Measurements from ENCODE around the gene REPS2. TPM values are rescaled to one million over a fixed set of nuclear protein-coding genes. Genes with fewer than 3 reads are reported as not detected.

REPS2 gene
- total RNA-seq, 1 donor from 2014 or later: 4.1 TPM

GRCh38 chrX:16931371-16931770 lies 15.1 kb upstream of the REPS2 start:
- H3K27ac ChIP-seq: no peak overlapping the region
- peak; percentile 15 for DNase-seq (ENCODE audit: low spot score)
- no peak overlapping the region for H2AFZ ChIP-seq (replicated peaks)
- peaks cover 7% of the 10 kb centered on the region for H3K4me1 ChIP-seq
- H3K9me3 ChIP-seq (ENCODE audit: low read depth): no peaks in the 10 kb centered on the region
- Mint-ChIP-seq H3K36me3 (no peaks in the 10 kb centered on the region), H3K27me3 (ENCODE audit: insufficient read depth, low read depth) (no peaks in the 10 kb centered on the region), H3K9me3 (no peaks in the 10 kb centered on the region), H3K27ac (no peak overlapping the region), H3K4me3 (no peak overlapping the region), H3K4me1 (peaks cover 19% of the 10 kb centered on the region)
- H3K79me2 ChIP-seq (ENCODE audit: low read depth): no peaks in the 10 kb centered on the region
- H3K4me3 ChIP-seq: no peak overlapping the region
- H3K4me2 ChIP-seq: no peak overlapping the region
- no peak for TF ChIP-seq EZH2phosphoT487 (IDR thresholded peaks at IDR 0.05)
- TF ChIP-seq EZH2 (IDR thresholded peaks at IDR 0.05): no peak
- H3K36me3 ChIP-seq: no peaks in the 10 kb centered on the region
- H3F3A ChIP-seq (ENCODE audit: low read depth): no peaks in the 10 kb centered on the region
- H4K20me1 ChIP-seq (ENCODE audit: low read depth): no peaks in the 10 kb centered on the region
- no peaks in the 10 kb centered on the region for H3K27me3 ChIP-seq
- H3K9ac ChIP-seq: no peak overlapping the region

DNA sequence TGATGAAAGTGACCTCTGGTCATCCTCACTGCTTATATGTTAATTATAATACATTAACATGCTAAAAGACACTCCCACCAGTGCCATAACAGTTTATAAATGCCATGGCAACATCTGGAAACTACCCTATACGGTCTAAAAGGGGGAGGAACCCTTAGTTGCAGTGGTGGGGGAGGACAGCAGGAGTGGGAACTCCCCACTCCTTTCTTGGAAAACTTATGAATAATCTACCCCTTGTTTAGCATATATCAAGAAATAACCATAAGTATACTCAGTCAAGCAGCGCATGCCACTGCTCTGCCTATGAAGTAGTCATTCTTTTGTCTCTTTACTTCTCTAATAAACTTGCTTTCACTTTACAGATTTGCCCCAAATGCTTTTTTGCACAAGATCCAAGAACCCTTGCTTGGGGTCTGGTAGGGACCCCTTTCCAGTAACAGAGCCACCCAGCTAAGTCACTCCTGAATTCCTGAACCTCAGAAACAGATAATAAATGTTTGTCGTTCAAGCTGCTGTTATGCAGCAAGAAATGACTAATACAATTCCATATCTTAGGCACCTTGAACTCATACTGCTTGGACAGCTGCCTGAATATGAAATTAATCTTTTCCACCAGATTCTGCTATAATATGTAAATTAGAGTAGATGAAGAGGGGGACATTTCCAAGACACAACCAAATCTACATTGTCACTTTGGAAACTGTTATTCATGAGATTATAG lies 14.4 kb upstream of the REPS2 start:
- Histone ChIP-seq H3K79me2 (ENCODE audit: low read depth) (no peaks in the 10 kb centered on the region), H3K9me3 (ENCODE audit: low read depth) (no peaks in the 10 kb centered on the region), H3F3A (ENCODE audit: low read depth) (no peaks in the 10 kb centered on the region), H3K9ac (no peak overlapping the region), H3K4me2 (no peak overlapping the region), H3K4me3 (no peak overlapping the region), H4K20me1 (ENCODE audit: low read depth) (no peaks in the 10 kb centered on the region), H3K4me1 (peaks cover 7% of the 10 kb centered on the region), H3K27me3 (no peaks in the 10 kb centered on the region), H3K27ac (no peak overlapping the region), H3K36me3 (no peaks in the 10 kb centered on the region), H2AFZ (replicated peaks) (no peak overlapping the region)
- Mint-ChIP-seq H3K4me3 (no peak overlapping the region), H3K4me1 (peaks cover 19% of the 10 kb centered on the region), H3K36me3 (no peaks in the 10 kb centered on the region), H3K27me3 (ENCODE audit: insufficient read depth, low read depth) (no peaks in the 10 kb centered on the region), H3K9me3 (no peaks in the 10 kb centered on the region), H3K27ac (no peak overlapping the region)
- no peak for TF ChIP-seq EZH2 (IDR thresholded peaks at IDR 0.05)
- TF ChIP-seq EZH2phosphoT487 (IDR thresholded peaks at IDR 0.05): no peak
- TF ChIP-seq, protein P1, sequence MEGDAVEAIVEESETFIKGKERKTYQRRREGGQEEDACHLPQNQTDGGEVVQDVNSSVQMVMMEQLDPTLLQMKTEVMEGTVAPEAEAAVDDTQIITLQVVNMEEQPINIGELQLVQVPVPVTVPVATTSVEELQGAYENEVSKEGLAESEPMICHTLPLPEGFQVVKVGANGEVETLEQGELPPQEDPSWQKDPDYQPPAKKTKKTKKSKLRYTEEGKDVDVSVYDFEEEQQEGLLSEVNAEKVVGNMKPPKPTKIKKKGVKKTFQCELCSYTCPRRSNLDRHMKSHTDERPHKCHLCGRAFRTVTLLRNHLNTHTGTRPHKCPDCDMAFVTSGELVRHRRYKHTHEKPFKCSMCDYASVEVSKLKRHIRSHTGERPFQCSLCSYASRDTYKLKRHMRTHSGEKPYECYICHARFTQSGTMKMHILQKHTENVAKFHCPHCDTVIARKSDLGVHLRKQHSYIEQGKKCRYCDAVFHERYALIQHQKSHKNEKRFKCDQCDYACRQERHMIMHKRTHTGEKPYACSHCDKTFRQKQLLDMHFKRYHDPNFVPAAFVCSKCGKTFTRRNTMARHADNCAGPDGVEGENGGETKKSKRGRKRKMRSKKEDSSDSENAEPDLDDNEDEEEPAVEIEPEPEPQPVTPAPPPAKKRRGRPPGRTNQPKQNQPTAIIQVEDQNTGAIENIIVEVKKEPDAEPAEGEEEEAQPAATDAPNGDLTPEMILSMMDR (IDR thresholded peaks at IDR 0.05): no peak
- DNase-seq (ENCODE audit: low spot score): no peak

DNA sequence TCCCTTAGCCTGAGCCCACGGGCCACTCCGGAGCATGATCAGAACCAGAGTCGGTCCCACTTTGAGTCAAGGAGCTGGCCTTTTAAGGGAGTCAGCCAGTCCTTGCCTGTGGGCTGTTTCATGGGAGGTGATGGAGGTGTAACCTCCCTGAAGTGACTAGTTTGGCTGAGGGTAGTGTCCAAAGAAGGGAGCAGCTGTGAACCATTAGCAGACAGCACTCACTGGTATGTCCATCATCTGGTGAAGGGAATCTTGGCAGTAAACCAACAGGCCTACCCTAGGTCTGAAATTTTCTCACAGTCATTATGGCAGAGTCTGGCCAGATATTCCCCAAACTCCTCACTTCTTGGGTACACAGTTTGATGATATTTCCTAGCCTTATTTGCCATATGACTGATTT lies 12.3 kb upstream of the REPS2 start:
- H3F3A ChIP-seq (ENCODE audit: low read depth): no peaks in the 10 kb centered on the region
- no peaks in the 10 kb centered on the region for H3K36me3 Mint-ChIP-seq
- H3K9me3 ChIP-seq (ENCODE audit: low read depth): no peaks in the 10 kb centered on the region
- no peaks in the 10 kb centered on the region for H3K79me2 ChIP-seq (ENCODE audit: low read depth)
- H3K9me3 Mint-ChIP-seq: peaks cover 6% of the 10 kb centered on the region
- H3K9ac ChIP-seq: no peak overlapping the region
- no peak overlapping the region for H3K27ac ChIP-seq
- H3K4me1 ChIP-seq: peaks cover 7% of the 10 kb centered on the region
- peaks cover 19% of the 10 kb centered on the region for H3K4me1 Mint-ChIP-seq
- H3K4me3 ChIP-seq: no peak overlapping the region
- H3K27ac Mint-ChIP-seq: no peak overlapping the region
- H3K4me2 ChIP-seq: no peak overlapping the region
- no peak overlapping the region for H2AFZ ChIP-seq (replicated peaks)
- H4K20me1 ChIP-seq (ENCODE audit: low read depth): no peaks in the 10 kb centered on the region
- no peaks in the 10 kb centered on the region for H3K36me3 ChIP-seq
- TF ChIP-seq EZH2phosphoT487 (IDR thresholded peaks at IDR 0.05) (no peak), EZH2 (IDR thresholded peaks at IDR 0.05) (no peak)
- TF ChIP-seq, protein P1 (IDR thresholded peaks at IDR 0.05): no peak
- no peaks in the 10 kb centered on the region for H3K27me3 Mint-ChIP-seq (ENCODE audit: insufficient read depth, low read depth)
- H3K27me3 ChIP-seq: no peaks in the 10 kb centered on the region
- H3K4me3 Mint-ChIP-seq: no peak overlapping the region
- DNase-seq (ENCODE audit: low spot score): no peak

DNA sequence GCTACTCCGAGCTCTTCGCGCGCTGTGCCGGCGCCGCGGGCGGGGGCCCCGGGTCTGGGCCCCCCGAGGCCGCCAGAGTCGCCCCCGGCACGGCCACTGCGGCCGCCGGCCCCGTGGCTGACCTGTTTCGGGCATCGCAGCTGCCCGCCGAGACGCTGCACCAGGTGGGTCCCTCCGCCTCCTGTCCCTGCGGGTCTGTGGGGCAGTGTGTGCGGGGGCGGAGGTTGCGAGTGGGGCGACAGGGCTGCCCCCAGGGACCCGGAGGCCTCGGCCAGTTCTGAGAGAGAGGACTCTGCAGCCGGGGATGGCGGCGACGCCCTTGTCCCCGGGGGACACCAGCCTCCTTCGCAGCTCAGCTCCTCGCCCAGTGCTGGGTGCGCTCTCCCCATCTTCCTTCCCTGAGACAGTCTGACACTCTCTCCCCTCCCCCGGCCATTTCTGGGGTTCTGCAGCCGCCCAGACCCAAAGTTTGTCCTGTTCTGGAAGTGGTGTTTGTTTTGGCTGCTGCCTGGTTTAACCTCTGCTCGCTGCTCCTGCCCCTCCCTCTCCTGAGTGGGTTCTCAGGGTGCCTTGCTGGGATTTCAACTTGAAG lies 609 bp downstream of the REPS2 start:
- Mint-ChIP-seq H3K36me3 (no peaks in the 10 kb centered on the region), H3K4me3 (peak overlapping the region; percentile 95), H3K27me3 (ENCODE audit: insufficient read depth, low read depth) (peaks cover 29% of the 10 kb centered on the region), H3K27ac (peak overlapping the region; percentile 89), H3K9me3 (peaks cover 12% of the 10 kb centered on the region), H3K4me1 (peaks cover 3% of the 10 kb centered on the region)
- peak; percentile 21 for DNase-seq (ENCODE audit: low spot score)
- Histone ChIP-seq H3K4me3 (peak overlapping the region; percentile 89), H3K4me2 (peak overlapping the region; percentile 97), H3K27me3 (peaks cover 40% of the 10 kb centered on the region), H3K9ac (no peak overlapping the region), H3K27ac (no peak overlapping the region), H2AFZ (replicated peaks) (peak overlapping the region; percentile 100), H3K9me3 (ENCODE audit: low read depth) (no peaks in the 10 kb centered on the region), H3K79me2 (ENCODE audit: low read depth) (no peaks in the 10 kb centered on the region), H3K36me3 (no peaks in the 10 kb centered on the region), H3K4me1 (no peaks in the 10 kb centered on the region), H3F3A (ENCODE audit: low read depth) (peaks cover 7% of the 10 kb centered on the region), H4K20me1 (ENCODE audit: low read depth) (peaks cover 3% of the 10 kb centered on the region)
- TF ChIP-seq EZH2 (IDR thresholded peaks at IDR 0.05): peak; percentile 60
- no peak for TF ChIP-seq EZH2phosphoT487 (IDR thresholded peaks at IDR 0.05)
